Calu3 (cell line): Measurements from ENCODE around the gene ANGPTL2. TPM values are rescaled to one million over a fixed set of nuclear protein-coding genes. Genes with fewer than 3 reads are reported as not detected.

Experiments
- BruUV-seq: library from RNA; stranded (reverse); fragments of 400-500 nt; replicated peaks from 2 replicates; lab custom pipeline; 2021; lab: Mats Ljungman, UMichigan
- CTCF ChIA-PET: fragments of 300-600 bp; sonication (Branson Sonifier 250); formaldehyde crosslinking; loops from one replicate; lab custom pipeline; 2022; ENCODE audit warnings: antibody characterized with exemption; lab: Charles Lee
- DNase-seq: peaks from one replicate; pipeline ENCODE4 v3.0.0; 2022
- H3K27ac Mint-ChIP-seq: one replicate; pipeline ENCODE4 v1.8.0; 2022; ENCODE audit warnings: mixed read lengths; ENCODE audit not compliant: unreplicated experiment
- H3K27me3 Mint-ChIP-seq: one replicate; pipeline ENCODE4 v1.8.0; 2022; ENCODE audit warnings: mixed read lengths; ENCODE audit not compliant: unreplicated experiment
- H3K36me3 Mint-ChIP-seq: one replicate; pipeline ENCODE4 v1.8.0; 2022; ENCODE audit warnings: mild to moderate bottlenecking, moderate library complexity, mixed read lengths; ENCODE audit not compliant: insufficient read depth, unreplicated experiment
- H3K4me1 Mint-ChIP-seq: one replicate; pipeline ENCODE4 v1.8.0; 2022; ENCODE audit warnings: mild to moderate bottlenecking, low read depth, mixed read lengths; ENCODE audit not compliant: unreplicated experiment
- H3K4me3 Mint-ChIP-seq: one replicate; pipeline ENCODE4 v1.8.0; 2022; ENCODE audit warnings: mild to moderate bottlenecking, low read depth, moderate library complexity, mixed read lengths; ENCODE audit not compliant: unreplicated experiment
- H3K9me3 Mint-ChIP-seq: one replicate; pipeline ENCODE4 v1.8.0; 2022; ENCODE audit warnings: low read depth, mixed read lengths; ENCODE audit not compliant: unreplicated experiment
- intact Hi-C: fragments of 100-400 bp; cut with micrococcal nuclease; formaldehyde crosslinking; loops from one replicate; pipeline ENCODE4 v1.10.0; 2022; ENCODE audit not compliant: unreplicated experiment
- total RNA-seq: library from RNA; stranded (reverse); gene quantifications from 2 replicates; pipeline ENCODE4 v1.2.3, GENCODE V29; 2022
- TF ChIP-seq, protein P1 (sequence below): fragments of 200-600 bp; IDR thresholded peaks from one replicate; pipeline ENCODE4 v1.8.0; 2022; ENCODE audit warnings: antibody characterized with exemption; ENCODE audit not compliant: unreplicated experiment

The ANGPTL2 gene
- total RNA-seq, 1 experiment from 2014 or later, result not detected

GRCh38 chr9:127078988-127079387 is 43.4 kb downstream of the ANGPTL2 start:
- Mint-ChIP-seq H3K9me3 (no peaks in the 10 kb centered on the region), H3K27me3 (peaks cover 8% of the 10 kb centered on the region)
- CTCF ChIA-PET, result no interaction called here

GRCh38 chr9:127078336-127078735 is 44.1 kb downstream of the ANGPTL2 start:
- no peak for DNase-seq
- no TSS peak for BruUV-seq
- H3K36me3 Mint-ChIP-seq, result no peaks in the 10 kb centered on the region
- H3K27ac Mint-ChIP-seq, result no peak overlapping the region
- H3K9me3 Mint-ChIP-seq, result no peaks in the 10 kb centered on the region
- CTCF ChIA-PET, result interaction anchor here (0.7 kb wide), 1 partner anchor 1641 kb away, joined by 3 read pairs; no protein-coding TSS in a partner anchor
- H3K27me3 Mint-ChIP-seq, result peaks cover 8% of the 10 kb centered on the region
- H3K4me3 Mint-ChIP-seq, result no peak overlapping the region
- intact Hi-C loops, result no loop called here
- TF ChIP-seq, protein P1, sequence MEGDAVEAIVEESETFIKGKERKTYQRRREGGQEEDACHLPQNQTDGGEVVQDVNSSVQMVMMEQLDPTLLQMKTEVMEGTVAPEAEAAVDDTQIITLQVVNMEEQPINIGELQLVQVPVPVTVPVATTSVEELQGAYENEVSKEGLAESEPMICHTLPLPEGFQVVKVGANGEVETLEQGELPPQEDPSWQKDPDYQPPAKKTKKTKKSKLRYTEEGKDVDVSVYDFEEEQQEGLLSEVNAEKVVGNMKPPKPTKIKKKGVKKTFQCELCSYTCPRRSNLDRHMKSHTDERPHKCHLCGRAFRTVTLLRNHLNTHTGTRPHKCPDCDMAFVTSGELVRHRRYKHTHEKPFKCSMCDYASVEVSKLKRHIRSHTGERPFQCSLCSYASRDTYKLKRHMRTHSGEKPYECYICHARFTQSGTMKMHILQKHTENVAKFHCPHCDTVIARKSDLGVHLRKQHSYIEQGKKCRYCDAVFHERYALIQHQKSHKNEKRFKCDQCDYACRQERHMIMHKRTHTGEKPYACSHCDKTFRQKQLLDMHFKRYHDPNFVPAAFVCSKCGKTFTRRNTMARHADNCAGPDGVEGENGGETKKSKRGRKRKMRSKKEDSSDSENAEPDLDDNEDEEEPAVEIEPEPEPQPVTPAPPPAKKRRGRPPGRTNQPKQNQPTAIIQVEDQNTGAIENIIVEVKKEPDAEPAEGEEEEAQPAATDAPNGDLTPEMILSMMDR, result no peak
- peaks cover 28% of the 10 kb centered on the region for H3K4me1 Mint-ChIP-seq

More at GRCh38 chr9:127078988-127079387, 43.4 kb downstream of the ANGPTL2 start:
- no peak for DNase-seq
- intact Hi-C loops, result no loop called here
- TF ChIP-seq, protein P1, result no peak
- no peaks in the 10 kb centered on the region for H3K36me3 Mint-ChIP-seq
- no TSS peak for BruUV-seq
- H3K27ac Mint-ChIP-seq, result no peak overlapping the region
- H3K4me3 Mint-ChIP-seq, result no peak overlapping the region
- H3K4me1 Mint-ChIP-seq, result peaks cover 28% of the 10 kb centered on the region

- CTCF ChIA-PET, result interaction anchor here (0.7 kb wide), 1 partner anchor 1642 kb away, joined by 3 read pairs; no protein-coding TSS in a partner anchor
- no peaks in the 10 kb centered on the region for H3K36me3 Mint-ChIP-seq
- H3K27ac Mint-ChIP-seq, result no peak overlapping the region
- BruUV-seq, result no TSS peak
- H3K4me1 Mint-ChIP-seq, result peaks cover 28% of the 10 kb centered on the region
- no peak for DNase-seq
- peaks cover 8% of the 10 kb centered on the region for H3K27me3 Mint-ChIP-seq
- TF ChIP-seq, protein P1, result no peak
- peaks cover 3% of the 10 kb centered on the region for H3K9me3 Mint-ChIP-seq
- intact Hi-C loops, result no loop called here
- no peak overlapping the region for H3K4me3 Mint-ChIP-seq
These were observed 44.8 kb downstream of the ANGPTL2 start for GRCh38 chr9:127077644-127077946.

DNA sequence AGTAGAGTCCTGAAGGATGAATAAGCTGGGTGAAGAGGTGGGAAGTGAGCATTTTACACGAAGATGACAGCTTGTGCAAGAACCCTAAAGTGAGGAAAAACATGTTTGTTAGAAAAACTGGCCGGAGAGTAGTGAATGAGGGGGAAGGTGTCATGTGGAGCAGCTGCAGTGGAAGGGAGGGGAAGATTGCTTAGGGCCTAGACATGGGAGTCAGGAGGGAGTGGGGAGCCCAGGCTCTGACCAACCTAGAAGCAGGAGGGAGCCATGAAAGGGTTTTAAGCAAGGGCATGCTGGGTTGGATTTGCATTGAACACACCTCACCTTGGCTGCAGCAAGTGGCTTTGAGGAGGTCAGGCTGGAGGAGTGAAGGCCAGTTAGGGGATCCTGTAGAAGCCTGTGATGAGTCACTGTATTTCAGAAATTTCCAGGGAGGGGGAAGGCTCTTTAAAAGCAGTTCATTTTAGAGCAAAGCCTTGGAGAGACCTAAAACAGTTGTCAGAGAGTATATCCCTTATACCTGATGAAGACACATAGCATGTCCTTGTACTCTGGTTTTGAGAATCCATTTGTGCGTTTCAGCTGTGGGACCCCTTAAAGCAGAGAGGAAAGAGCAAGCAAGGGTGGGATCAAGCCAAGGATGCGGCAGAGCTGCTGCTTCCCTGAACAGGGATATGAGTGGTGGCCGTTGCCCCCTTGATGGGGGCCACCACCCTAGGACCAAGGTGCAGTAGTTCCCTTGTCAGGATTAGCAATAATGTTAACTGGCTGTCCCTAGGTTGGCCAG is 45.4 kb downstream of the ANGPTL2 start:
- TF ChIP-seq, protein P1, result no peak
- BruUV-seq, result no TSS peak
- Mint-ChIP-seq H3K9me3 (peaks cover 6% of the 10 kb centered on the region), H3K4me3 (no peak overlapping the region), H3K36me3 (no peaks in the 10 kb centered on the region), H3K27me3 (peaks cover 8% of the 10 kb centered on the region), H3K4me1 (peaks cover 28% of the 10 kb centered on the region), H3K27ac (no peak overlapping the region)
- DNase-seq, result no peak
- intact Hi-C loops, result no loop called here
- CTCF ChIA-PET, result no interaction called here
